ENCODE results near the gene CBR3.

CBR3 gene

DNA sequence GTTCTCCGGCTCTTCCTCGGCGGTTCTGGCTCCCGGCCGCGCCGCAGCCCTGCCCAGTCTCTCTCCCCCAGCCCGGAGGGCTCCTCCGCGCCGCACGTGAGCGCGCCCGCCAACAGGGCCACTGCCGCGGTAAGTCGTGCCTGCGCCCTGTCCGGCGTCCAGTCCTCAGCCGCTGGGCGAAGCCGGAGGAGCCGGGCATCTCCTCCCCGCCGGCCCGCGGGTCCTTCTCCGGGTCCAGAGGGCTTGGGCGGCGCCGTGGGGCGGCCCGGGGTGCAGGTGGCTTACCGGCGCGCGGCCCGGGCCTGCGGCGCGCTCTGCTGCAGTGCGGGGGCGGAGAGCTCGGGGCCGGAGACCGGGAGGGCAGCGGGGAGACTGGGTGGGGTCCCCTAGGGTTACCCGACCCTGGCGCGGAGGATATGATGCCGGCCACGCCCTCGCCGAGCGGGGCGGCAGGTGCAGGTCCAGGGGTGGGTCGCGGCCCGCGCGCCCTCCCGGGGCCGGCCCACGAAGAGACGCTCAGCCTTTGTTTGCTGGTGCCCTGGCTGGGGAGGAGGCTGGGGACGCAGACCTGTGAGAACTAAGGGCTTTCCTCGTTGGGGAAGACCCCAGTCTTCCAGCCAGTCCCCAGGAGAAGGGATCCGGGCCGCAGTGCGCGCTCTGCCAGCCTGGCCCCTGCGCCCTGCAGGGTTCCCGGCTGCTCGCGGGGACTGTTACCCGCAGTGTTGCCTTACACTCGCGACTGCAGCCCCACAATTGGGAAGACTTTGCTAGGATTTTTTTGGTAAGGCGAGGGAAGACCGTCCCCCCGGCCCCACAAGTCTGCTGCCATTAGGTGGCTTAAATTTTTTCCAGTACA, 22.2 kb downstream of the CBR3 start, which contains the start of gene DOP1B:
TSS of gene DOP1B (plus strand) at position 10 of the 856 bp plus-strand sequence. CDS start 7,910 bp downstream, outside the sequence.
- peak; percentile 55 for DNase-seq

DNA sequence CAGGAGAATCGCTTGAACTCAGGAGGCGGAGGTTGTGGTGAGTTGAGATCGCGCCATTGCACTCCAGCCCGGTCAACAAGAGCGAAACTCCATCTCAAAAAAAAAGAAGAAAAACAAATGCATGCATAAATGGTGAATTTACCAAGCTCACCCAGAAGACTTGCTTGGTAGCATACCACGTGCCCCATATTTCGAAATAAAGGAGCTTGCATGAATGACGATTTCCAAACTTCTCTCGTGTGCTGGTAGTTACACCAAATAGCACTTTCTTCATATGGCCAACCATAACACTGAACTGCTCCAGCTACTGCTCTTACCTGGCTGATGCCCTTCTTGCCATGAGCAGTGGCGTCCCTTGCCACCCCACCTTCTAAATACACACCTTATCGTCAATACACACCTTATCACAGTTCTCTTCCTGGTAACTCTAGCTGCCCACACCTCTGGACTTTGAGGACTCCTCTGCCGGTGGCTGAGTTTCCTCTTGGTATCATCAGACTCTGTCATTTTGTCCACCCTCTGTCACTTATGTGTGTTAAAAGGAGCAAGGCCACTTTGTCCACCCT, 24.6 kb downstream of the CBR3 start:
- no peak for DNase-seq

DNA sequence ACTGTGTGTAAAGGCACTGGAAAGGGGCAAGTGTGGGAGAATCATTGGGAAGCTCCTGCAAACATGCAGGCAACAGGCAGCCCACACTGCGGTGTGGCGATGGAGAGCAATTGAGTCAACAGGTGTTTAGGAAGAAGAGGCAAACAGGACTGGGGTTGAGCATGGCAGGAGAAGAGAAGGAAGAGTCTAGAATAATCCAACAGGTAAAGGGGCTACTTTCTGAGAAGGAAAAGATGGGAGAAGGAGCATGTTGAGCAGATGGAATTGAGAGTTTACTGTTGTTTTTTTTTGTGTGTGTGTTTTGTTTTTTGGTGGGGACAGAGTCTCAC, 25.9 kb downstream of the CBR3 start:
- DNase-seq: no peak

DNA sequence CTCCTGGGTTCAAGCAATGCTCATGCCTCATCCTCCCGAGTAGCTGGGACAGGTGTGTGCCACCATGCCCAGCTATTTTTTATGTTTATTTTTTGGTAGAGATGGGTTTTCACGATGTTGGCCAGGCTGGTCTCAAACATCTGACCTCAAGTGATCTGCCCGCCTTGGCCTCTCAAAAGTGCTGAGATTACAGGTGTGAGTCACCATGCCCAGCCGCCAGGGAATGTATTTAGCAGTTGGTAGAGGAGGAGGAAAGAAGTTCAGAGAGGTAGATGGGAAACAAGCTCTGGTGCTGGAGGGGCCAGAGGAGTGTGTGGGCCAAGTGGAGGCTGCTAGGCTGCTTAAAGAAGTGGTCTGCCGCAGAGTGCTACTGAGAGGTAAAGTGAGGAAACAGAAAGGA, 27.8 kb downstream of the CBR3 start:
- no peak for DNase-seq

DNA sequence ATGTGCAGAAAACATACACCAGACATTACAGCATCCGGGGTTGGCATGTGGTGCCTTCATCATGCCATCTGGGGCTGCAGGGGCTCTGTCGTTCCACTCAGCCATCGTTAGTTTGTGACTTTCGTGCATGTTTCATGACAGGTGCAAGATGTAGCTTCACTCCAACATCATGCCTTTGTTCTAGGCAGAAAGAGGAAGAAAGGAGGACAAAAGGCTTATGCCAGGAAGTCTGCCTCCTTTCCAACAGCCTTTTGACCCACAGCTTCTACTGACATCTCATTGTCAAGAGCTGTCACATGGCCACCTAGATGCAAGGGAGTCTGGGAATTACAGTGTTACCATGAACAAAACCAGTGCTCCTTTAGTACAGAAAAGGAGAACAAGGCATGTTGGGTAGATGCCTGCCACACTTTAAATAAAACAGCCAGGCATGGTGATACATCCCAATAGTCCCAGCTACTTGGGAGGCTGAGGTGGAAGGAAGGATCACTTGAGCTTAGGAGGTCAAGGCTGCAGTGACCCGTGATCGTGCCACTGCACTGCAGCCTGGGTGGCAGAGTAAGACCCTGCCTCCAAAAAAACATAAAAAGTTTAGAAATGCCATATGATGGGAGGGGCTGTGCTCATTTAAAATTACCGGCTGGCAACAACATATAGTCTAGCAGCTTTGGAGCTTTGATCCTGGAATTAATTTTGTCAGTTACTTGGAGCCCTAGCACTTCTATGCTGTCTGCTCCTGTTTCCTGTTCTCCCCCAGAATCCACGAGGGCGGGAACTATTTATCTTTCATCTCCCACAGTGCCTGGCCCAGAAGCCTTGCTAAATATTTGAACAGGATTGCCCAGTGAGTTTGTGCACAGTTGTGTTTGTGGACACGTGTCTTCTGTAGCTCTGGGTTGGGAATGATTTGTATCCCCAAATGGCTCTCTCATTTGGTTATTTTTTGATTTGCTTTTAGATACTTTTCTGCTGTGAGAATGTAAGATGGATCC, 29.2 kb downstream of the CBR3 start:
- no peak for DNase-seq

DNA sequence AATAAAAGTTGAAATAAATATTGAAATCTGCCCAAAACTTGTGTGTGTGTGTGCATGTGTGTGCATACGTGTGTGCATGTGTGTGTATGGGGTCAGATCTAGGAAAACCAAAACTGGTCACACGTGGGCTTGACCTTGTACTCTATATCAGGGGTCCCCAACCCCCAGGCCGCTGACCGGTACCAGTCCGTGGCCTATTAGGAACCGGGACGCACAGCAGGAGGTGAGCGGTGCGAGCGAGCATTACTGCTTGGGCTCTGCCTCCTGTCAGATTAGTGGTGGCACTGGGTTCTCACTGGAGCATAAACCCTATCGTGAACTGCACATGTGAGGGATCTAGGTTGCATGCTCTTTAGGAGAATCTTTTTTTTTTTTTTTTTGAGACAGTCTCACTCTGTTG, 30.5 kb downstream of the CBR3 start:
- no peak for DNase-seq

DNA sequence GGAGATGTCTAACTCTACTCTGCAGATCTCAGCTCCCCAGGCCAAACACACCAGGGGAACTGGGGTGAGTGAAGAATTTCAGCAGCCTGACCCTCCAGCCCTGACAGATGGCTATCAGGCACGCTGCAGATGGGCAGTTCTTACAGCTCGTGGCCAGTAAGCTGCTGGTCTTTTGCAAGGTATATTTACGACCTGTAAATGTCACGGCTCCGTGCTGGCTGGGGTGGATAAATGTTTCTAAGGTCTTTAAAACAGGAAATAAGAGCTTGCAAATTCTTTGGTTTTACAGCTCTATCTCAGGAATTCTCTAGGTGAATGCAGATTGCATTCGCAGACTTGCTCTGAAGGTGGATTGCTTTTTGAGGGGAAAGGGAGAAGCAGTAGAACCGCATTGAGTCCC, 31.8 kb downstream of the CBR3 start:
- DNase-seq: no peak

DNA sequence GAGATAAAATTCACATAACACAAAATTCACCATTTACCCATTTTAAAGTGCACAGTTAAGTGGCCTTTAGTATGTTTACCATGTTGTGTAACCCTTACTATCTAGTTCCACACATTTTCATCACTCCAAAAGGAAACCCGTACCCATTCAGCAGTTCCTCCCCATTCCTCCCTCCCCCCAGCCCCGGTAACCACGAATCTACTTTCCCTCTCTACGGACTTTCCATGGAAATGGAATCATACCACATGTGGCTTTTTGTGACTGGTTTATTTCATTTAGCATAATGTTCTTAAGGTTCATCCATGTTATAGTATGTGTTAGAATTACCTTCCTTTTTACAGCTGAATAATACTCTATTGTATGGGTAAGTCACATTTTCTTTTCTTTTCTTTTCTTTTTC, 32.7 kb downstream of the CBR3 start:
- no peak for DNase-seq

DNA sequence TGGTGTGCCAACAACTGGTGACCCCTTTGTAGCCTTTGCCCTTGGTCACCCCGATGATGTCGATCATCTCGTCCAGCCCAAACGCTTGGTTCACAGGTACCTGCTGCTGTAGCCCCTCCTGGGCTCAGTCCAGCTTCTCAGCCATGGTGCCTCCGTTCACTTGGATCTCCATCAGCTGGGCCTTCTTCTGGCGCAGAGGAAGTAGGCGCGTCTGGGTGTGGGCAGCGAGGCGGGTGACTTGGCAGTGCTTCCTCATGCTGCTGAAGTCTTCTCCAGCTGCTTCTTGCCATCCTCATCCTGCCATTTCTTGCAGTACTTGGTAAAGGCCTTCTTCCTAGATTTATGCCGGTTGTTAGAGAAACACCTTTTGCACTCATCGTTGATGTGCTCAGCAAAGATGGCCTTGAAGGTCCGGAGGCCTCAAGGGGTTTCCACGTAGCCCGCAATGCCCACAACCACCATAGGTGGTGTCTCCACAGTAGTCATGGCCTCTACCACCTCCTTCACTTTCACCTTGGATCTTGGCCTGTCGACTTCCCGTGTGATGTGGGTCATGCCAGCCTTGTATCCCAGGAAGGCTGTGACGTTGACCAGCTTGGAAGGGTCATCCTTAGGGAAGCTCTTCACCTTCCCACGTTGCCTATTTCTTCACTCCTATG, 34.7 kb downstream of the CBR3 start:
- no peak for DNase-seq

DNA sequence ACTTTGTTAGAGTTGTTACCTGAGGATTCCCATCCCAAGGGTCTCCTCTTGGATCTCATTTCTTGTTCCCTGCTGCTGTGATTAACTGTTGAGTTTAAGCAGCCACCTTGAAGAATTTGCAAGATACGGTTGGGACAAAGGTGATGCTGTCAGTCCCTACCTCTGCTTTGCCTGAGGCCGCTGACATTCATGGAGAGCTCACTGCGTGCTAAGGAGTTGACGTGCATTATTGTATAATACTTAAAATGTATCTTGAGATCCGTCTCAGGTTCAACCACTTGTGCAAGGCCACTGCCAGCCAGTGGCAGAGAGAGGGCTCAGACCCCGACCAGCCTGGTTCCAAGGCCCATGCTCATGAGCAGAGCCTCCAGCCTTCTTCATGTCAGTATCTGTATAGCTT, 35.9 kb downstream of the CBR3 start:
- no peak for DNase-seq

DNA sequence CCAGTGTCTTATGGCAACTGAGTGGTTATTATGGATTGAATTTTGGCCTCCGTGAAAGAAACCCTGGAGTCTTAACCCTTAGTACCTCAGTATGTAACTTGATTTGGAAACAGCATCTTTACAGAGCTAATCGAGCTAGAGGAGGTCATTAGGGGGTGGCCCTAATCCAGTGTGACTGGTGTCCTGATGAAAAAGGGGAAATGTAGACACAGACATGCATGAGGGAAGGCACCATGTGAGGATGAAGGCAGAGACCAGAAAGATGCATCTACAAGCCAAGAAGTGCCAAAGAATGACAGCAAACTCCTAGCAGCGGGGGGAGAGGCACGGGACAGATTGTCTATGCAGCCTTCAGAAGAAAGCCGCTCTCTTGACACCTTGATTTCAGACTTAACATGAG, 36.5 kb downstream of the CBR3 start:
- DNase-seq: no peak

DNA sequence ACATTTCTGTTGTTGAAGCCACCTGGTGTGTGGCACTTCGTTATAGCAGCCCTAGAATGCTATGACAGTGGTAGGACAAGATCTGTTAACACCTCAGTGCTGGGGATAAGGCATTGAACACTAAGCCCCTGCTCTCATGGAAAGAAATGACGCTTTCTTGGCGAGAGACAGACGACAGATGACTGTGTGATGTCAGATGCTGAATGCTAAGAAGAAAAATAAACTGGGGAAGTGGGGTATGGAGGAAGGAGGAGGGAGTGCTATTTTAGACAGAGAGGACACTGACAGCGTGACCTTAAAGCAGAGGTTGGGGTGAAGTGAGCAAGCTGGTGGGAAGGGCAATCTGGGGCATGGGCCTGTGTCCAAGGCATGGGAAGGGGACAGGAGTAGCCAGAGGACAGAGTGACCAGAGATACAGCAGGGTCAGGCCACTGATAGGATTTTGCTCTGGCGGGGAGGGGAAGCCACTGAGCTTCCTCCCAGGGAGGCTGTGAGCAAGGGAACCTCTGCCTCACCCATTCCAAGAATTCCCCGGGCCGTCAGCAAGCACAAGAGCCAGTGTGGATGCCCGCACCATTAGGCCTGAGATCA, 37.0 kb downstream of the CBR3 start:
- no peak for DNase-seq

DNA sequence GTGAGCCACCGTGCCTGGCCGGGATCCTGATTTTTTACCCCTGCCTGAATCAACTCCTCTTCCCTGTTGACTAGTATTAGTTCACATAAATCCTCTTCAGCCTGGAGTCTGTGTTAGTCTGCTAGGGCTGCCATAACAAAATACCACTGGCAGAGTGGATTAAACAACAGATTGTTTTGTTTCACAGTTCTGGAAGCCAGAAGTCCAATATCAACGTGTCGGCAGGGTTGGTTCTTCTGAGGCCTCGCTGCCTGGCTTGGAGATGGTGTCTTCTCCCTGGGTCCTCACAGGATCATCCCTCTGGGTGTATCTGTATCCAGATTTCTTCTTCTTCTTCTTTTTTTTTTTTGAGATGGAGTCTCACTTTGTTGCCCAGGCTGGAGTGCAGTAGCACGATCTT, 39.9 kb downstream of the CBR3 start:
- no peak for DNase-seq

DNA sequence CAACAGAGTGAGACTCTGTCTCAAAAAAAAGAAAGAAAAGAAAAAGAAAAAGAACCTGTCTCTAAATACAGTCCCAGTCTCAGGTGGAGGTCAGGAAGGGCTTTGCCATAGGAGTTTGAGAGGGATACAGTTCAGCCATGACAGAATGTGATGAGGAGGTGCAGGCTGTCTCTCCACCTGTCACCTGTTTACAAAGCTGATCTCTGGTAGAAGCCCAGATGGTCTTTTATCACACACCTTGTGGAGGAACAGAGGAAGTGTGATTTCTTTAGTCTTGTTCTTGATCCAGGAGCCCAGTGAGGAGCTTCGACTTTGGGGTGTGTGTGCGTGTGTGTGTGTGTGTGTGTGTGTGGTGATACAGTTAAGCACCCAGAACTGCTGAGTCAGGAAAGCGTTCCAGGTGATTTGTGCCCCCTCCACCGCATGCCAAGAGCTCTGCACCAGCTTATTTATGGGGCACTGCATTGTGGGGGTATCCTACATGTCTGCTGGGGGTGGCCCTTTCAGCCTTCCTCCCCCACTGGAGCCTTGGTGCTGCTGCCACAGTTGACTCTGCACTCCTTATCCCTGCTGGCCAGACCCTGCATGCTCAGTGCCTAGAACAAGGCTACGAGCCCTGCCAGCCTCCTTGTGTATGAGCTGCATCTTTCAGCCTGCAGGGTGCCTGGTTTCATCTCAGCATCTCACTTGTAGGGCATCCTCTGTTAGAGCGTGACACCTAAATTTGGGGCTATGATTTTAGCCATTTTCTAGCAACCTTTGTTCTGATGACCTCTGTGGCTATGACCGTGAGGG, 41.1 kb downstream of the CBR3 start:
- no peak for DNase-seq

DNA sequence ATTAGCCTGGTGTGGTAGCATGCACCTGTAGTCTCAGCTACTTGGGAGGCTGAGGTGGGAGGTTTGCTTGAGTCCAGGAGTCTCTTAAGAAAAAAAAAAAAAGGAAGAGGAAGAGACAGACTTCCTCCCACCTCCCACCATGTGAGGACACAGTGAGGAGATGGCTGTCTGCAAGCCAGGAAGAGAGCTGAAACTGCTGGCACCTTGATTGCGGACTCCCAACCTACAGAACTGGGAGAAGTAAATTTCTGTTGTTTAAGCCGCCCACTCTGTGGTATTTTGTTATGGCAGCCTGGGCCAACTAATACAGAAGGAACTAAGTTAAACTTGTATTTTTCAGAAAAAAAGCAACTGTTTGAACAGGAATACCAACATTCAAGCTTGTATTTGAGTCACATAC, 43.5 kb downstream of the CBR3 start:
- DNase-seq: no peak

DNA sequence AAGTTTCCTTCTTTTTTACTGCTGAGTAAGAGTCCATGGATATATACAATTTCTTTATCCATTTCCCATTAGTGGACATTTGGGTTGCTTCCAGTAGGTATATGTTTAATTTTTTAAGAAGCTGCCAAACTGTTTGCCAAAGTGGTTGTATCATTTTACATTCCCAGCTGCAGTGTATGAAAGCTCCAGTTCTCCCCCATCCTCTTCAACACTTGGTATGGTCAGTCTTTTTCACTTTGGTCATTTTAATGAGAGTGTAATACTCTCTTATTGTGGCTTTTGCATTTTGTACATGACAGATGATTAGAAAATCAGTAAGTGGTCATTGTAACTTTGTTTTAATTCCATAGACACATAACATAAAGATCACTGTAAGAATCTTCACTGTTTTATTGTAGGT, 44.3 kb downstream of the CBR3 start:
- DNase-seq: no peak

DNA sequence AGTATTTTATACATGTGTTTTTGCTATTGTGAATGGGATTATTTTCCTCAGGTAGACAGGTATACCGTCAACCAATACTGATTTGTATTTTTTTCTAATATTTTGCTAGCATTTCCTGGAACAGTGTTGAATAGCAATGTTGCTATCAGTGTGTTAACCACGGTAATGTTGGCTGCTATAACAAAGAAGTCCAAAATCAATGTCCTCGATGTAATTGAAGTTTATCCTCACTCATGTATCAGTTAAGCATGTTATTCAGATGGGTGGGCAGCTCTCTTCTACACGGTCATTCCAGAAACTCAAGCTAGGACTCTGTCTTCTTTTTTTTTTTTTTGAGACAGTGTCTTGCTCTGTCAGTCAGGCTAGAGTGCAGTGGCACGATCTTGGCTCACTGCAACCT, 46.1 kb downstream of the CBR3 start:
- no peak for DNase-seq

DNA sequence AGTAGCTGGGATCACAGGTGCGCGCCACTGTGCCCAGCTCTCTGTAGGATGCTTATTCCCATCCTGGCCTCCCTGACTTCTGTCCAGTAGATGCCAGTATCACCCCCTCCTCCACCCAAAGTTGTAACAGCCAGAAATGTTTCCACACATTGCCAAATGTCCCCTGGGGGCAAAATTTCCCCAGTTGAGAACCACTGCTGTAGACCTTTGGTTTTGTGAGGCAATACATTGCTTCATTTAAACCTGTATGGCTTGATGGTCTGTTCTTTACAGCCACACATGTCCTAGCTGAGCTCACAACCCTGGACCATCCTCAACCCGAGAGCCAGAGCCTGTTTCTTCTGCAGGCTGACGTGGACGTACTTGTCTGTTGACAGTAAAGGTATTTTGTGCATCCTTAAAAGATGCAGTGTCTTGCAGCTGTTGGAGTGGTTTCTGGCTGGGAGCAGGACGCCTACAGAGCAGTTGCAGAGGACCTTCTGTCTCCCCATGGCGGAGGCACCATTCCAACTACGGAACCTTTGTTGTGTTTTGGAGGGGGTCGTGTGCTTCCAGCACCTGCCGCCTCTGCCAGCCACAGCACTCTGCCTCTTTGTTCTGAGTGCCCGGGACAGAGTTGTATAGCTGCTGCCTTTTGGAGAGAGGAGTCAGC, 48.4 kb downstream of the CBR3 start:
- no peak for DNase-seq

DNA sequence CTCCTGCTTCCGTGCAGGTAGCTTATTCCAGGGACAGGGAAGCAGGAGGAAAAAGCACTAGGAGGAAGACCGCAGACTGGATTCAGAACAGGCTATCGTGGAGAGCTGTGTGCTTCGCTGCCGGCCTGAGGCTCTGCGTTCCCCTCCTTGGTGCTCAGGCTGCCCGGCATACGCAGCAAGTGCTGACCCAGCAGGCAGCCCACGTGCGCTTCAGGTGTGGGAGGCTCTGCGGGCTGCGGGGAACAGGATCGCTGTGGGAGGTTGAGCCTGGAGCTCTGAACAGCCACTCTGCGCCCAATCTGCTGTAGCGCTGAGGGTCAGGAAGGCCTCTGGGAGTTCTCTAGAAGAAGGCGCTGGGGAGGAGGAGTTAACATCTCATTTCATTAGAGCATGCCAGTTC, 49.7 kb downstream of the CBR3 start:
- DNase-seq: no peak

DNA sequence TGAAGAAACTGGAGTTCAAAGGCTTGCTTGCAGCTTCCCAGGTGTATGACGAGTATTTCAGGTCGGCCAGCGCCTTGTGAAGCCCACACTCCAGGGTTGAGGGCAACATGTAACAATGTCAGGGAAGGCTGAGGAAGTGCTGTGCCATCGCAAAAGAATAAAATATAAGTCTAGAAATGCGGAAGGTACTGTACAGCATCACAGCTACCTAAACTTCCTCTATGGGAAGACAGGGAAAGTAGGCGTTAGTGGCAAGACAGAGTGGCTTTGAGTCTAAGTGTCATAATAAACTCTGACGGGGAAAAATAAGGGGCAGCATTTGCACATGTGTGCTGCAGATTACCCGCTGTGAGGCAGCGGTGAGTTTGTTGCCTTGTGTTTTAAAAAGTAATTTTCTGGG, 50.6 kb downstream of the CBR3 start:
- DNase-seq: no peak

DNA sequence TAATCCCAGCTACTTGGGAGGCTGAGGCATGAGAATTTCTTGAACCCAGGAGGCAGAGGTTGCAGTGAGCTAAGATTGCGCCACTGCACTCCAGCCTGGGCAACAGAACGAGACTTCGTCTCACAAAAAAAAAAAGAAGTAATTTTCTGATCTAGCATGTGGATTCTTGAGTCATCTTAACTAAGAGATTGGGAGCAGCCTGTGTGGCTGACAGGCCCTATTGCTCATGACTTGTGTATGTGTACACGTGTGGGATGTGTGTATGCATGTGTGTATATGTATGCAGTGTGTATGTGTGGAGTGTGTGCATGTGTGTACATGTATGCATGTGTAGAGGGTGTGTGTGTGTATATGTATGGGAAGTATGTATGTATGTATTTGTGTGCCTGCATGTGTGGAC, 51.2 kb downstream of the CBR3 start:
- no peak for DNase-seq
